GM19455 (cell line): ENCODE data around the gene CLEC2D.
"Not testable (repeated sequence)": the region's sequence is repeated elsewhere in the genome, so short reads cannot be mapped to it uniquely, and the experiment has no call there.

Experiments used
- ATAC-seq: cut with Tn5 transposase; IDR thresholded peaks from one replicate; pipeline ENCODE4 v1.9.1; 2021; ENCODE audit not compliant: unreplicated experiment

The CLEC2D gene, protein sequence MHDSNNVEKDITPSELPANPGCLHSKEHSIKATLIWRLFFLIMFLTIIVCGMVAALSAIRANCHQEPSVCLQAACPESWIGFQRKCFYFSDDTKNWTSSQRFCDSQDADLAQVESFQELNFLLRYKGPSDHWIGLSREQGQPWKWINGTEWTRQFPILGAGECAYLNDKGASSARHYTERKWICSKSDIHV

DNA sequence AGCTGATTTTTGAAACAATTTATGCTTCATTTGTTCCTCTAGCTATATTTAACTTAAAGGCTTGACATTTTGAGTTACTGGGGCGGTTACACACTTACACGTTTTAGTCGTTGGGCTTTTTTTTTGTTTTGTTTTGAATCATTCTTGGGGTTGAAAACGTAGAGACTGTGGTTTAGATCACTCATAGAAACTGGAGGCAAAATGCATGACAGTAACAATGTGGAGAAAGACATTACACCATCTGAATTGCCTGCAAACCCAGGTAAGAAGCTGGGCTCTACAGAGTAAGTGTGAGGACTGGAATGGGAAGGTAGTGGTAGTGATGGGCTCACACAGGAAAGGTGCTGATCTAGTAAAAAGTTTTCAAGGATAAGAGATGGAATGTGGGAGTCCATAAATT lies at the start of gene CLEC2D:
Gene CLEC2D, plus strand, starts transcription at position 180 of the 400 bp plus-strand sequence. Its CDS starts 22 bp downstream, at position 202.
- ATAC-seq, result peak; percentile 46

DNA sequence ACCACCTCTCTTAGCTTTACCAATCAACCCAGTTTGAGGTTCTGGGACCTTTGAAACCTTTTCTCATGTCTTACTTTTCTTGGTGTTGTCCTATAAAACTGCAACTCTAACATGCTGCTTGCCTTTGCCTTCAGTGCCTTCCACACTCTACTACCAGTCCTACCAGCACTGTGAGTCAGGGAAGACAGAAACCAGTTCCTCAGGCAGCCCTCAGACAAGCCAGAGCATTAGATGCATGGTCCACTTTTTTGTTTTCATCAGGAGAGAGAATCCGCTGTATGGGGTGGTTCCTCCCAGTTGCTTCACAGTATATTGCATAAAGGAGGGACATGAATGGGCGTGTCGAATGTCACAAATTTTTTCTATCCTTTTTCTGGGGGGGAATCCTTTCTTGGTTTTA lies 44.5 kb upstream of the CLEC2D start:
- ATAC-seq, result no peak

DNA sequence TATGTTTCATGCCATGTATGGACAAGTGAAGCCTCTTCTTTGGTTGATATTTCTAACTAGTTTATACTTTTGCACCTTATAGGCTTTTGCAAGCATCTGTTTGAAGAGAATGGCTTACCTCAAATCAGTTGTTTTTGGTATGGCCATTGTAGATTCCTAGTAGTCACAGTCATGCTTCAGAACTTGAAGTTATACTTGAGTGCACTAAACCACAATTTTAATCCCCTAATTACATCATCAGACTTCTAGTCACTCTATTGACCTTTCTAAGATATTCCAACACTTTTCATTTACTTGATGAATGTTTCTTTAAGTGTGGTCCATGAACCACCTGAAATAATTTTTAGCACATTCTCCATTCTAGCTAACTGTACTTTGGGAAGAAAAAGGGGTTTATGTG lies 43.2 kb upstream of the CLEC2D start:
- no peak for ATAC-seq

DNA sequence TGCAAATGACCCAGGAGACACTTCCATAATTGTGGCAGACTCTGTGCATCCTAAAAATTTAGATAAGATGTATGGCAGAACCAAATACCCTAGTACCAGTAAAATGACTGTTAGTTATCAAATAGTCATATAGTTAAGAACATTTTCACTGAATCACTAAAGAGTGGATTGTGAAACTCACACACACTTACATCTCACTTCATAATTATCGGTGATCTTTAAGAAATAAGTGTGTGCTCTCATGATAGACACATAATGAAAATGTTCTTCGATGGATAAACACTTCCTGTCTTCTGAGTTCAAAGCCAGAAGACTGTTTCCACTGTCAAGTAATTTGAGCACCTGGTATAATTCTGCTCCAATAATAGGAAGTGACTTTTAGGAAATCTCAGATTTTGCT lies 42.7 kb upstream of the CLEC2D start:
- no peak for ATAC-seq

DNA sequence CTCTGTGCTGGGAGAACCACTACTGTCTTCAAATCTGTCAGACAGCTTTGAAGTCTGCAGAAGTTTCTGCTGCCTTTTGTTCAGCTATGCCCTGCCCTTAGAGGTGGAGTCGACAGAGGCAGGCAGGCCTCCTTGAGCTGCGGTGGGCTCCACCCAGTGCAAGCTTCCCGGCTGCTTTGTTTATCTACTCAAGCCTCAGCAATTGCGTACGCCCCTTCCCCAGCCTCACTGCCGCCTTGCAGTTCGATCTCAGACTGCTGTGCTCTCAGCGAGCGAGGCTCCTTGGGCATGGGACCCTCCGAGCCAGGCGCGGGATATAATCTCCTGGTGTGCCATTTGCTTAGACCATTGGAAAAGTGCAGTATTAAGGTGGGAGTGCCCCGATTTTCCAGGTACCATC lies 36.7 kb upstream of the CLEC2D start:
- ATAC-seq, result no peak

DNA sequence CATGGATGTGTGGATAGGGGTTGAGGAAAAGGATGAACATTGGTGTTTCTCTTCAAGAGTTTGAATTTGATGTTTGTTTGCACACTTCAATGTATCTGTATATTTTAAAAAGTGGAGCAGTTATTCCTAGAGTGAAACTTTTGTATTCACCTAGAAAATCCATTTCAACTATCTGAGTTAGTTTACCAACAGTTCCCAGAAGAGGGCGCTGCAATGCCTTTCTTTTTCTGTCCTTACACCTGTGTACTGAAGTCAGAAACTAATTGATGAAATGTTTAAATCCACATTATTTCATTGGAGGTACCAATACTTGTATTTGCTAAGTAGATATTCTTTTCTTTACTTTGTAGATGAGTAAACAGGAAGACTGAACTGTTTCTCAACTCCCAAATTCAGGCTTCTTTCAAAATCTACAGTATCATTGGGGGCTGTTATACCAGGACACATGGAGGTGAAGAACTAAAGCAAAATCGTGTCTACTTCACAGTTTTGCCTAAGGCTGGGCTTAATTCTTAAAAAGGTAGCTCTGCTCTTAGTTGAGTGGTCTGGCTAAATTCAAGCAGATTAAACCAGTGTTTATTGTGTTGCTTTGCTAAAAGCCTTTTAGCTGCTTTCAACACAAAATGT lies 35.2 kb upstream of the CLEC2D start:
- no peak for ATAC-seq

DNA sequence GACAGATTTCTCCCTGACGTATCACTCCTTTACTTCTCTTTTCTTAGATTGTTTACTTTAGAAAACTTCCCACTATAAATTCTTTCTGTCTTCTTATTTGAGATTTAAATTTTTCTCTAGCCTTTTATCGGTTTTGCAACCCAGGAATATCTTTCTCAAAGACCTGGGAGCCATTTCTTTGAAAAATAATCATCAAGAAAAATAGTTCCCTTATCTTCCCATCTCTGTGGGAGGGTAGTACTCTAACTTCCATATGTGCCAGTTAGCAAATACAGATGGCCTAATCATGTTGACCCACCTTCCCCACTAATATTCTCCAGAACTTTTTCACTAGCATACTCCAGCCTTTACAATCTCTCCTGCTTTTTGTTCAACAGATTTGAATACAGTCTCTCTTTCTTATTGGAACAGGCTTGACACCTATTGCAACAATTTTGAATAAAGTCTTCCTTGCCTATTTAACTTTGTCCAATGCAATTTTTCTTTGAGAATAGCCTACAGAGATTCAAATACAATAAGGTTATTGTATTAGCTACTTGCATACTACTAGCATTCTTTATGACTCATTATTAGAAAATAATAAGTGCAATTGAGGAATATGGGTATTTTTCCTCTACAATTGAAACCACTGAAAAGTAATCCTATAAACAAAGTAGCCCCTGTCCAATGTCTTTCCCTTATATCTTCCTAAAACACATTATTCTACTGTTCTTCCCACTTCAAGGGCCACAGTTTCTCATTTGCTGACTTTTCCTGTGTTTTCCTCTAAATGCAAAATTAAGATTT lies 34.4 kb upstream of the CLEC2D start:
- ATAC-seq, result no peak

DNA sequence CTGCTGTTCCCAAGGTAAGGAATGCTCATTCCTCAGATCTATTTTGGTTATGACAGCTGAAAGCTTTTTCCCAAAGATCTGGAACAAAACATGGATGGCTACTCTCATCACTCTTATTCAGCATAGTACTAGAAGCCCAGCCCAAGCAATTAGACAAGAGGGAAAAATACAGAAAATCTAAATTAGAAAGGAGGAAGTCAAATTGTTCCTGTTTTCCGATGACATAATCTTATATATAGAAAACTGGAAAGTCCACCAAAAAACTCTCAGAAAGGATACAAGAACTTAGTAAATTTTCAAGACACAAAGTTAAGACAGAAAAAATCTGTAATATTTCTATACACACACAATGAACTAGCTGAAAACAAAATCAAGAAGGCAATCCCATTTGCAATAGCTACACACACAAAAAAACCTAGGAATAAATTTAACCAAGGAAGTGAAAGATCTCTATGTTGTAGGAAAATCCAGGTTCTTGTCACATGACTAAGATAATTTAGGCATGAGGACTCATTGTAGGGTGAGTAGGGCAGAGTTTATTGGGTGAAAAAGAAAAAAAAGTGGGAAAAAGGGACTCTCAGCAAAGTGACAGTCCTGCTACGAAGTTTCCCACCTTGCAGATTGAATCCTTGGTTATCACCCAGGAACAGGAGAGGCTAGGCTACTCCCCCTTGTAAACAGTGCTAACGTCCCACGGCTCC lies 33.2 kb upstream of the CLEC2D start:
- no peak for ATAC-seq

DNA sequence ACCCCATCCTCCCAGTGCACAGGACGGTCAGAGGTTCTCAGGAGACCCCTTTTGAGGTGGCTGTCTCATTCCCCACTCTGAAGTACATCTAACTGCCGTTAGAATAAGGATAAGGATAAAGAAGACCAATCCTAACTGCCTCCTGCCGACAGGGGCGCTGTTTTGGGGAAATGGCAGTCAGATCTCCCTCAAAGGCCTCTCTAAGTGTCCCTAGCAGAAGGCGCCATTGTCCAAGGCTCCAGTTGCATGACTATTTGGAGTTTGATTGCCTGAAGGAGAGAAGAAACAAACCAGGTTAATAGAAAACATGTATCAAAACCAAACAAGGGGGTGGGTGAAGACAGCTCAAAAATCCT lies 32.7 kb upstream of the CLEC2D start:
- ATAC-seq, result no peak

DNA sequence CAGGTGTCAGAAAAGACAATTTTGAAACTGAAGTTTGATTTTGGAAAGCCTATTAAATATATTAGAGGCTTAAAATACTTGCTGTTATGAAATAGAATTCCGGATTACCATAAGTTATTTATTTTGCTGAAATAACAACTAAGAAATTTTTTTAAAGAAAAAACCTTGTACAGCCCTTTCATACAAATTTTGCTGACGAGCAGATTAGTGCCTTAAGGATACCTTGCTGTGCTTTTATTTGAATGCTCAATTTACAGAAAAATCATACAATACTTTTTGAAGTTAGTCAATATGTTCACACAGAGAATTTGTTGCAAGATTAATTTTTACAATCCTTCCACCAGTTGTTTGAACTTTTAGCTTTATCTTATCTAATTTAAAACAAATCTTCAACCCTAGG lies 29.5 kb upstream of the CLEC2D start:
- no peak for ATAC-seq

DNA sequence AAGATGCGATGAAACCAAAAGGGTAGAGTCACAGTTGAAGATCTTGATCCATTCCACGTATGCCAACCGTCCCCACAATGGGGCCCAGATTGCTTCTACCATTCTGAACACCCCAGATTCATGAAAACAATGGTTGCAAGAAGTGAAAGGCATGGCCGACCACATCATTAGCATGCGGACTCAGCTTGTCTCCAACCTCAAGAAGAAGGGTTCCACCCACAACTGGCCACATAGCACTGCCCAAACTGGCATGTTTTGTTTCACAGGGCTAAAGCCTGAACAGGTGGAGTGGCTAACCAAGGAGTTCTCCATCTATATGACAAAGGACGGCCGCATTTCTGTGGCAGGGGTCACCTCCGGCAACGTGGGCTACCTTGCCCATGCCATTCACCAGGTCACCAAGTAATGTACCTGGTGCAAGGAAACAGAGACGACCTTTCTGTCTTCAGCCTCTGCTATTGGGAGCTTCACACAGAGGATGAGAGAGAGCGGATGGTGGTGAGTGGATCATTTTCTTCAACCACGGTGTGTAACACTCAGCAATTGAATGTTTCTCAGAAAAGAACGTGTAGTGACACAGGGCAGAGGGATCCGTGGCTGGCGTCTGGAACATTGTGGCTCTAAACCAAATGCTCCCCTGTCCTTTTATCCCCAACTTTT lies 26.8 kb upstream of the CLEC2D start:
- ATAC-seq, result no peak

DNA sequence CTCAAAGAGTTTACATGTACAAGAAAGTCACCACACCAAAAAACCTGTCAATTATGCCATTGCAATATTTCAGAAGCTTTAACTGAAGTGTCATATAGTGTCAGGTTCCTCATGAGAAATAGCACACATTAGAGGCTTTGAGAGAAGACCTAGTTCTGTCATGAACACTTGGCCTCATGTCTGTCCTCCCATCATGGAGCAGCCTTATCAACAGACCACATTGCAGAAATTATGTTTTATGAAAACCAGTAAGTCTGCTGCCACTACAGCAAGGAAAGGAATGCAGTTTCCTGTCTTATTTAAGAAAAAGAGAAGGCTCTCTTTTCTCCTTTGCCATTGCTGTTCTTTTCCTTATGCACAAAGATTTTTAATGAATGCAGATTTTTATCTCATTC lies 26.2 kb upstream of the CLEC2D start:
- no peak for ATAC-seq

DNA sequence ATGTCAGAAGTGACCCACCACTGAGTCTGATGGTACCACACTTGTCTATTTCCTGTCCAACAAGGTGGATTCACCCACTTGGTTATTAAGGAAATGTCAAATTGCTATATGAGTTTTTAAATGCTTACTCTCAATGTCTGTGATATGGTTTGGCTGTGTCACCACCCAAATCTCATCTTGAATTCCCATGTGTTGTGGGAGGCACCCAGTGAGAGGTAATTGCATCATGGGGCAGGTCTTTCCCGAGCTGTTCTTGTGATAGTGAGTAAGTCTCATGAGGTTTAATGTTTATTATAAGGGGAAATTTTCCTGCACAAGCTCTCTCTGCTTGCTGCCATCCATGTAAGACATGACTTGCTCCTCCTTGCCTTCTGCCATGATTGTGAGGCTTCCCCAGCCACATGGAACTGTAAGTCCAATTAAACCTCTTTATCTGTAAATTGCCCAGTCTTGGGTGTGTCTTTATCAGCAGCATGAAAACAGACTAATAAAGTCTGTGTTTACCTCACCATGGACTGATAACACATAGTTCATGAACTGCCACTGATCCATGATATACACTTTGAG lies 24.4 kb upstream of the CLEC2D start:
- not testable (repeated sequence) for ATAC-seq

DNA sequence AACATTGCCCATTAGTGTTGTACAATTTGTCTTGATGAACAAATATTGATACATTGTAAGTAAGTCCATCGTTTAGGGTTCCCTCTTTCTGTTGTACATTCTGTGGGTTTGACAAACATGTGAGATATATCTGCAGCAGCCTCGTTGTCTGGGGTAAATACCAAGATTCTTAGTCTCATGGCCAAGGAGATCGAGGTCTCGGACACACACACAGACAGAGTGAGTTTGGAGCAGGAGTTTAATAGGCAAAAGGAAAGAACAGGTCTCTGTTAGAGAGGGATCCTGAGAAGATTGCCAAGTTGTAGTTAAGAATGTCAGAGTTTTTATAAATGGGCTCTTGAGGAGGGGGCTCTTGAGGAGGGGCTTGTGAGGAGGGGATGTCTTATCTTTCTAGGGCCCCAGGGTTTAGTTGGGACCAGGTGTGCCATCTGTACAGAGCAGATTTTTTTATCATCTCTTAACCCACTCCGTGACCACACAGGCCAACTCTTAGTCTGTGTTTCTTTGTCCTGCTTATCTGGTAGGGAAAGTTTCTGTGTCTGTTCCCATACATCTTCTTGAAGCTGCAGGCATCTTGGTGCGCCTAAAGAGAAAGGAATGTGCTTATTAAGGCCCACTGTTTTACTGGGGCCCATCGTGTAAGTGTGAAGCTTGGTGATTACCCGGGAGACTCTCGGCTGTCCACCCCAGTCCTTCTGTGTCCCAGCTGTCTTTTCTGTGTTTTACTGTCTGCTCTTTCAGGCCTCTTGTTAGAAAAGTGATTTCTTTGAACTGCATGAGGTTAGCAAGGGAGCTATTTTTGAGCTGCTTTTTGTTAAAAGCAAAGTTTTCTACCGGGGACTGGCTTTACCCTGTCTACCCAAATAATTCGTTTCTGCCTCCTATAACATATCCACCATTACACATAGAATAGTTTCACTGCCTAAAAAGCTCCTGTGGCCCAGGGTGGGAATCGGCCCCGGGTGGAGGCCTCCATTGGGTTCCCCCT lies 22.4 kb upstream of the CLEC2D start:
- ATAC-seq, result peak; percentile 7

DNA sequence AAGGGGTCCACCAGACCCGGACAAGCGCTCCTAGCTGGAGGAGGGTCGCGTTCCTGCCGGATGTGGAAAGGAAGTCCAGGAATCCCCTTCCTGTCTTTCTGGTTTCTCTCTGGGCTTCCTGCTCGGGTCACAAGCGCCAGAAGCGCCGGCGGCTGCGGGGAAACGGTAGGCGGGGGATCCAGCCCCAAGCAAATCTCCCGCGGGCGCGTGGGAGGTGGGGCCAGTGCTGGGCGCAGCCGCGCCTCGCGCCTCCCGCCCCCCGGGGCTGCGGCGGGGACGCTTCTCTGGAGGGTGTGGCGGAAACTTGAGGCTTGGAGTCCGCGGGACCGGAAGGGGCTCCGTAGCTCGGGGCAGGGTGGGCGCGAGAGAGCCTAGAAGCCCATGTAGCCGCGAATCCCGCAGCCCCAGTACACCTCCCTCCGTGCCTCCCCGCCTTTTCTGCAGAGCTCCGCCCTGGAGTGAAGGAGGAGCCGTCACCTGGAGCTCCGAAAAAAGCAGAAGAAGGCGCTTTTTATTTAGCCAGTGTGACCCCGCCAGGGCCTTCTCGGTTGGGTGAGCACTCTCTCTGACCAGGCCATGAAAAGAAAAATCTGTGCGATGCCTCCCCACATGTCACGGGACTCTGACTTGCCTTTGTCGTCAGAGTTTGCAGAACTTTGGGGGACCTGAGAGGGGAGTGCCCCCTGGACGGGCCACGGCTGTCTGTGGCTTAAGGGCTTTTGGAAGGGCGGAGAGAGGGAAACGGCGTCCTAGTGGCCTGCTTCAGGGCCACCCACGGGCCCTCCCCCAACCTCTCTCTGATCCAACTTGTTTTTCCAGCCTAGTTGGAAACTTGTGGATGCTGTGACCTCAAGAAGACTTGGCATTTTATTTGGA lies 21.4 kb upstream of the CLEC2D start:
- ATAC-seq, result peak; percentile 70

DNA sequence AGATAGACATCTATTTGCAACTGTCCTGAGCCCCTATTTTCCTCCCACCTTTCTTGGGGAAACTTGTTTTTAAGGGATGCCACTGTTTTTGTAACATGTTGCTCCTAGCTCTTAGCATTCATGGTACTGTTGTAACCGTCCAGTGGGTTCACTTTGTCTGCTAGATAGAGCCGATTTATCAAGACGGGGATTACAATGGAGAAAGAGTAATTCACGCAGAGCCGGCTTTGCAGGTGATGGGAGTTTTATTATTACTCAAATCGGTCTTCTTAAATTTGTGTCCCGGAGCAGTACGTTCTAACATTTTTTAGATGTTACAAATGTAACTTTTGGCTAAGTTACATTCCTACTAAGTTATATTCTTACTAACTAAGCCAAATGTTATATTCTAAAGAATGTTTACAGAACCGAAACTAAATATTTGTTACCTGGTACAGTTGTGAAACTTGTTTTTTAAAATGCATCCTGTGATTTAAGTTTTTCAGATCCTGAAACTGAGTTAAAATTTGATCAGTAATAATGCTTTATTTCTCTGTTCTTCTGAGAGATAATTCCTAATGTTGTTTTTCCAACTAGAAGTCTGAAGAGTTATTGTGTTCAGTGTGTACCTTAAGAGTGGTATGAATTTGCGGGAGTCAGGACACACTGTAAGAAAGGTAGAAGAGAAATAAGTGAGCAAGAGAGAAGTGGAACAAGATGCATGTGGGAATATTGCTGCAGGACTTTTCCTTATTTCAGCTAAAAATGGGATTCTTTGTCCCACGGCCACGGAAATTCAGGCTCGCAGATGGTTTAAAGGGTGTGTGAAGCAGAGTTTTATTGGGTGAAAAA lies 20.6 kb upstream of the CLEC2D start:
- no peak for ATAC-seq

DNA sequence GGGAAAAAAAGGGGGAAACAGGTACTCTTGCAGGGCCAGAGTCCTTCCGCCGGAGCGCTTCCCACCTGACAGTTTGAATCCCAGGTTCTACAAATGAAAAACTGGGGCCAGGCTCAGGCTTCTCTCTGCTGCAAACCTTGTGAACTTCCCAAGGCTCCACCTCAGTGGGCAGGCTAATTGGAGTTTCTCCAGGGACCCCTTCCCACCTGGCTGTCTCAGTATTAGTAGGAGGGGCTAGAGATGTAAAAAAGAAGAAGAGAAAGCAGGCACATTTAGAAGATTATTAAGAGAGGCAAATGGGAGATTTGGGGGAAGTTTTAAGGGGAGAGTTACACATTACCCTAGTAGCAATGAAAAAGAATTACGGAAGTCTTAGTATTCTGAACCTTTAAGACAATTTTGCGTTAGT lies 20.0 kb upstream of the CLEC2D start:
- no peak for ATAC-seq

DNA sequence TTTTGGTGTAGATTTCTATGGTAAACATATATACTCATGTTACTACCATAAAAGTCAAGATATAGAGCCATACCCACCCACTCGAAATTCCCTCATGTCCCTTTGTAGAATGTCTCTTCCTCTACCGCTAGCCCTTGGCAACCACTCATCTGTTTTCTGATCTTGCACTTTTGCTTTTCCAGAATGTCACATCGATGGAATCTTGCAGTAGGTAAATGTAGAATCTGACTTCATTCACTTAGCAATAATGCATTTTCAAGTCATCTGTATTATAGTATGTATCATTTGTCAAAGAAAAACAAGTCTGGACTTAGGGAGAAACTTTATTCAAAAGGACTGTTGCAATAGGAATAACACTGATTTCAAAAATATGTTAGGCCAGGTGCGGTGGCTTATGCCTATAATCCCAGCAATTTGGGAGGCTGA lies 19.3 kb upstream of the CLEC2D start:
- ATAC-seq, result no peak
